B cell (primary cell): ENCODE results near the gene EGFR. TPM values are rescaled to one million over a fixed set of nuclear protein-coding genes. Genes with fewer than 3 reads are reported as not detected.

Source experiments
- ATAC-seq: fragments of 200-7000 bp; cut with Tn5 transposase; one replicate; pipeline ENCODE4 v1.10.0; 2021; ENCODE audit warnings: low read depth, mild to moderate bottlenecking, moderate number of reproducible peaks, moderate library complexity
- CTCF ChIA-PET: fragments of 350-600 bp; sonication (Branson Sonifier 250); formaldehyde crosslinking; loops from one replicate; lab custom pipeline; 2021; ENCODE audit warnings: antibody characterized with exemption, inconsistent platforms; lab: Charles Lee
- POLR2A ChIA-PET: fragments of 350-600 bp; sonication (Branson Sonifier 250); formaldehyde crosslinking; loops from one replicate; lab custom pipeline; 2021; ENCODE audit warnings: antibody characterized with exemption; lab: Charles Lee
- DNase-seq: peaks from one replicate; pipeline ENCODE4 v3.0.0; 2013
- H2AFZ ChIP-seq: 2 replicates; pipeline ENCODE4 v1.6.1; 2012; ENCODE audit warnings: mild to moderate bottlenecking, low read depth, low read length; ENCODE audit not compliant: insufficient read depth, poor library complexity, severe bottlenecking
- H3K27ac ChIP-seq, 2 donors: 1 replicate in 1 of 2; 2 replicates in 1 of 2; pipeline ENCODE4 v1.5.1; 2012 to 2013; ENCODE audit warnings: low read length in 2 of 2, mild to moderate bottlenecking in 2 of 2, moderate library complexity in 1 of 2
- H3K27me3 ChIP-seq, 4 experiments: fragments of 200-600 bp in 1 of 4; sonication (generic) in 1 of 4; replicated peaks in 1 of 4; 1 replicate in 2 of 4; 2 replicates in 2 of 4; pipeline versions ENCODE4 v1.6.1 to v1.7.0; 2013 to 2016; ENCODE audit warnings: low read length in 3 of 4, mild to moderate bottlenecking in 2 of 4, mixed read lengths in 1 of 4, moderate library complexity in 1 of 4; ENCODE audit not compliant: insufficient read depth in 4 of 4, control insufficient read depth in 3 of 4; ENCODE audit errors: control extremely low read depth in 1 of 4
- H3K36me3 ChIP-seq, 2 experiments: replicated peaks in 1 of 2; 1 replicate in 1 of 2; 2 replicates in 1 of 2; pipeline versions ENCODE4 v1.6.1 to v1.7.1; 2013; ENCODE audit warnings: low read length in 1 of 2; ENCODE audit not compliant: insufficient read depth in 2 of 2, control insufficient read depth in 1 of 2; ENCODE audit errors: control extremely low read depth in 1 of 2, extremely low read depth in 1 of 2
- H3K4me1 ChIP-seq, 2 donors: fragments of 200-600 bp in 1 of 2; sonication (generic) in 1 of 2; 1 replicate in 1 of 2; 2 replicates in 1 of 2; pipeline versions ENCODE4 v1.5.1 to v1.6.1; 2013 to 2017; ENCODE audit warnings: low read length in 2 of 2; ENCODE audit not compliant: control insufficient read depth in 2 of 2, insufficient read depth in 2 of 2
- H3K4me2 ChIP-seq: replicated peaks from 2 replicates; pipeline ENCODE3; 2012; ENCODE audit warnings: mild to moderate bottlenecking, low read depth, low read length; ENCODE audit not compliant: poor library complexity, severe bottlenecking
- H3K4me3 ChIP-seq, 5 experiments: fragments of 200-600 bp in 1 of 5; sonication (generic) in 1 of 5; 1 replicate in 3 of 5; 2 replicates in 2 of 5; pipeline versions ENCODE4 v1.5.1 to v1.7.0; 2011 to 2016; ENCODE audit warnings: low read length in 4 of 5, mild to moderate bottlenecking in 4 of 5, low read depth in 2 of 5, control low read depth in 1 of 5, moderate library complexity in 1 of 5; ENCODE audit not compliant: insufficient read depth in 1 of 5; ENCODE audit errors: control extremely low read depth in 1 of 5, extremely low read depth in 1 of 5
- H3K79me2 ChIP-seq: fragments of 200-600 bp; sonication (generic); one replicate; pipeline ENCODE4 v1.6.0; 2016; ENCODE audit warnings: low read length; ENCODE audit not compliant: control insufficient read depth, insufficient read depth
- H3K9ac ChIP-seq: fragments of 200-600 bp; sonication (generic); 2 replicates; pipeline ENCODE4 v1.6.1; 2017; ENCODE audit warnings: mild to moderate bottlenecking, low read length, moderate library complexity
- H3K9me3 ChIP-seq, 3 donors: one replicate each; pipeline versions ENCODE4 v1.6.1 to v1.7.1; 2013; ENCODE audit warnings: low read length in 2 of 3; ENCODE audit not compliant: control insufficient read depth in 2 of 3, insufficient read depth in 1 of 3; ENCODE audit errors: control extremely low read depth in 1 of 3
- H4K20me1 ChIP-seq: 2 replicates; pipeline ENCODE4 v1.6.0; 2012; ENCODE audit warnings: mild to moderate bottlenecking, low read length; ENCODE audit not compliant: insufficient read depth, control insufficient read depth, poor library complexity, severe bottlenecking
- H3K27ac Mint-ChIP-seq: one replicate; pipeline ENCODE4 v1.8.0; 2021; ENCODE audit warnings: mixed read lengths
- H3K27me3 Mint-ChIP-seq: one replicate; pipeline ENCODE4 v1.8.0; 2021; ENCODE audit warnings: mixed read lengths
- H3K4me1 Mint-ChIP-seq: one replicate; pipeline ENCODE4 v1.8.0; 2021; ENCODE audit warnings: mixed read lengths
- H3K4me3 Mint-ChIP-seq: one replicate; pipeline ENCODE4 v1.8.0; 2021; ENCODE audit warnings: mixed read lengths
- H3K9me3 Mint-ChIP-seq: one replicate; pipeline ENCODE4 v1.8.0; 2022; ENCODE audit warnings: mixed read lengths; ENCODE audit not compliant: insufficient read depth
- CTCF ChIP-seq: fragments of 200-600 bp; IDR thresholded peaks from one replicate; pipeline ENCODE4 v1.8.0; 2022; ENCODE audit warnings: antibody characterized with exemption, mild to moderate bottlenecking
- EZH2 ChIP-seq: IDR thresholded peaks from 2 replicates; pipeline ENCODE4 v1.6.1; 2012; ENCODE audit warnings: borderline replicate concordance, low read depth, mild to moderate bottlenecking, moderate library complexity, low read length; ENCODE audit not compliant: insufficient read depth, poor library complexity, severe bottlenecking
- WGBS: methylation state at CpG from one replicate; pipeline ENCODE4 v1.1.5; 2013; ENCODE audit warnings: missing lambda C conversion rate; ENCODE audit not compliant: insufficient coverage; 5-methylcytosine and 5-hydroxymethylcytosine counted together
- intact Hi-C: fragments of 100-400 bp; cut with micrococcal nuclease; formaldehyde crosslinking; loops from one replicate; pipeline ENCODE4 v1.10.0; 2022
- polyA plus RNA-seq: library from polyadenylated mRNA; depleted of rRNA; stranded (reverse); fragments of >200 nt; gene quantifications from 2 replicates; pipeline ENCODE4 v1.2.3, GENCODE V29; 2012
- total RNA-seq, 2 donors: library from RNA; stranded (reverse); fragments of 120-200 nt in 1 of 2; gene quantifications; 1 replicate in 1 of 2; 2 replicates in 1 of 2; pipeline versions ENCODE4 v1.2.3 to v1.2.4, GENCODE V29; 2013 to 2022

EGFR gene
- total and polyA plus RNA-seq, 2 donors (not counting 1 experiment from before 2014, with no cell fraction given): not detected

- ATAC-seq (peak; percentile 17), DNase-seq (no peak)
- Histone ChIP-seq H3K4me1 (no peaks in the 10 kb centered on the region), H3K9me3 (peaks cover 0 to 12% (median 0%) of the 10 kb centered on the region in 3 donors), H3K4me2 (no peak overlapping the region), H3K27ac (no peak overlapping the region), H3K9ac (no peak overlapping the region), H3K4me3 (no peak overlapping the region), H3K27me3 (peaks cover 0 to 2% (median 0%) of the 10 kb centered on the region in 4 experiments), H4K20me1 (no peaks in the 10 kb centered on the region), H3K79me2 (no peaks in the 10 kb centered on the region), H3K36me3 (no peaks in the 10 kb centered on the region), H2AFZ (no peak overlapping the region)
- intact Hi-C loops: no loop called here
- Mint-ChIP-seq H3K27me3 (peaks cover 6% of the 10 kb centered on the region), H3K9me3 (no peaks in the 10 kb centered on the region), H3K27ac (no peak overlapping the region), H3K4me1 (no peaks in the 10 kb centered on the region), H3K4me3 (no peak overlapping the region)
- POLR2A ChIA-PET: no interaction called here
- CTCF ChIA-PET: interaction anchor here (1.0 to 3.4 kb wide), 4 partner anchors 37 to 277 kb away, joined by 3 to 37 read pairs (median 3); no protein-coding TSS in a partner anchor
- TF ChIP-seq EZH2: no peak
- no peak for TF ChIP-seq CTCF
- WGBS: 75% methylated on average over 5 of the region's 5 CpGs
These were observed 31.5 kb downstream of the EGFR start for GRCh38 chr7:55050281-55050680.

GRCh38 chr7:55052081-55052480, 33.3 kb downstream of the EGFR start:
- Histone ChIP-seq H3K27ac (no peak overlapping the region), H3K4me1 (no peaks in the 10 kb centered on the region), H3K9ac (no peak overlapping the region), H3K9me3 (peaks cover 0 to 12% (median 0%) of the 10 kb centered on the region in 3 donors), H3K79me2 (no peaks in the 10 kb centered on the region), H3K4me3 (no peak overlapping the region), H4K20me1 (no peaks in the 10 kb centered on the region), H2AFZ (no peak overlapping the region), H3K4me2 (no peak overlapping the region), H3K27me3 (peaks cover 0 to 2% (median under 1%) of the 10 kb centered on the region in 4 experiments), H3K36me3 (no peaks in the 10 kb centered on the region)
- DNase-seq (no peak), ATAC-seq (no peak)
- Mint-ChIP-seq H3K27ac (no peak overlapping the region), H3K27me3 (peaks cover 13% of the 10 kb centered on the region), H3K9me3 (no peaks in the 10 kb centered on the region), H3K4me1 (no peaks in the 10 kb centered on the region), H3K4me3 (no peak overlapping the region)
- TF ChIP-seq EZH2 (no peak), CTCF (no peak)
- ChIA-PET POLR2A (no interaction called here), CTCF (no interaction called here)
- 93% methylated on average over 2 of the region's 2 CpGs for WGBS
- intact Hi-C loops: no loop called here
